Glutamatergic neuron (in vitro differentiated cells): ENCODE data around the gene ENOSF1. TPM values are rescaled to one million over a fixed set of nuclear protein-coding genes. Genes with fewer than 3 reads are reported as not detected.

Source experiments
- DNase-seq: peaks from one replicate; pipeline ENCODE4 v3.0.0; 2022
- H3K27ac Mint-ChIP-seq: one replicate; pipeline ENCODE4 v1.8.0; 2020; ENCODE audit warnings: mild to moderate bottlenecking, mixed read lengths, inconsistent platforms; ENCODE audit not compliant: unreplicated experiment
- H3K27me3 Mint-ChIP-seq: one replicate; pipeline ENCODE4 v1.8.0; 2020; ENCODE audit warnings: mild to moderate bottlenecking, moderate library complexity, mixed read lengths, inconsistent platforms; ENCODE audit not compliant: unreplicated experiment
- H3K36me3 Mint-ChIP-seq: one replicate; pipeline ENCODE4 v1.8.0; 2020; ENCODE audit warnings: mild to moderate bottlenecking, mixed read lengths, inconsistent platforms; ENCODE audit not compliant: unreplicated experiment
- H3K4me1 Mint-ChIP-seq: one replicate; pipeline ENCODE4 v1.8.0; 2020; ENCODE audit warnings: mild to moderate bottlenecking, low read depth, mixed read lengths, inconsistent platforms; ENCODE audit not compliant: unreplicated experiment
- H3K4me3 Mint-ChIP-seq: one replicate; pipeline ENCODE4 v1.8.0; 2020; ENCODE audit warnings: mild to moderate bottlenecking, mixed read lengths, inconsistent platforms; ENCODE audit not compliant: unreplicated experiment
- H3K9me3 Mint-ChIP-seq: one replicate; pipeline ENCODE4 v1.8.0; 2020; ENCODE audit warnings: mild to moderate bottlenecking, moderate library complexity, mixed read lengths, inconsistent platforms; ENCODE audit not compliant: unreplicated experiment
- CTCF ChIP-seq: fragments of 200-600 bp; sonication (generic); IDR thresholded peaks from one replicate; pipeline ENCODE4 v1.5.0; 2021; ENCODE audit not compliant: partially characterized antibody, unreplicated experiment
- total RNA-seq: library from RNA; stranded (reverse); fragmentation: NEBNext Ultra II Directional; extraction: Animal tissue kit (Norgen Biotek cat#: 25700); gene quantifications from one replicate; pipeline ENCODE4 v1.2.1, GENCODE V29; 2021; ENCODE audit not compliant: unreplicated experiment

ENOSF1 gene
- total RNA-seq, 1 donor from 2014 or later = 9.7 TPM

GRCh38 chr18:659597-659996 is 52.8 kb downstream of the ENOSF1 start:
- Mint-ChIP-seq H3K36me3 (peaks cover 9% of the 10 kb centered on the region), H3K27ac (no peak overlapping the region), H3K4me1 (no peaks in the 10 kb centered on the region), H3K27me3 (no peaks in the 10 kb centered on the region), H3K4me3 (peak overlapping the region; percentile 86), H3K9me3 (no peaks in the 10 kb centered on the region)
- no peak for TF ChIP-seq CTCF
- DNase-seq = no peak

GRCh38 chr18:658947-659533 is 53.4 kb downstream of the ENOSF1 start:
- no peak for TF ChIP-seq CTCF
- Mint-ChIP-seq H3K36me3 (peaks cover 9% of the 10 kb centered on the region), H3K27me3 (no peaks in the 10 kb centered on the region)

GRCh38 chr18:658001-658946 is 54.2 kb downstream of the ENOSF1 start:
- Mint-ChIP-seq H3K27me3 (no peaks in the 10 kb centered on the region), H3K36me3 (peaks cover 9% of the 10 kb centered on the region), H3K9me3 (no peaks in the 10 kb centered on the region), H3K4me1 (no peaks in the 10 kb centered on the region), H3K4me3 (peak overlapping the region; percentile 86), H3K27ac (no peak overlapping the region)
- TF ChIP-seq CTCF = no peak
- peak; percentile 89 for DNase-seq

More at GRCh38 chr18:658947-659533, 53.4 kb downstream of the ENOSF1 start:
- Mint-ChIP-seq H3K9me3 (no peaks in the 10 kb centered on the region), H3K4me1 (no peaks in the 10 kb centered on the region), H3K4me3 (peak overlapping the region; percentile 86), H3K27ac (peak overlapping the region; percentile 46)
- no peak for DNase-seq

- Mint-ChIP-seq H3K27ac (peak within 1 kb of the TSS; percentile 43), H3K4me1 (no peaks in the 10 kb centered on the region), H3K4me3 (peak within 1 kb of the TSS; percentile 90), H3K27me3 (no peaks in the 10 kb centered on the region), H3K36me3 (peaks cover 9% of the 10 kb centered on the region), H3K9me3 (no peaks in the 10 kb centered on the region)
- TF ChIP-seq CTCF = no peak
- peak; percentile 67 for DNase-seq
Measured at GRCh38 chr18:657311-658000, 55.0 kb downstream of the ENOSF1 start, which contains the start of gene TYMS. TYMS (plus strand) TSS chr18:657653; CDS start chr18:657743, 90 bp downstream.
